IPS-18a (cell line): Measurements from ENCODE around the gene TMEM87B.

Experiments used
- H3K27ac ChIP-seq: one replicate; pipeline ENCODE4 v1.5.1; 2013; ENCODE audit warnings: low read length
- H3K27me3 ChIP-seq: one replicate; pipeline ENCODE4 v1.6.1; 2013; ENCODE audit warnings: mild to moderate bottlenecking, low read length; ENCODE audit not compliant: control insufficient read depth, insufficient read depth
- H3K36me3 ChIP-seq: one replicate; pipeline ENCODE4 v1.6.1; 2013; ENCODE audit warnings: low read depth, low read length; ENCODE audit not compliant: control insufficient read depth
- H3K4me1 ChIP-seq: one replicate; pipeline ENCODE4 v1.6.1; 2013; ENCODE audit warnings: low read depth, low read length; ENCODE audit not compliant: control insufficient read depth
- H3K4me3 ChIP-seq: one replicate; pipeline ENCODE4 v1.5.1; 2013; ENCODE audit warnings: low read length
- H3K9ac ChIP-seq: one replicate; pipeline ENCODE4 v1.6.1; 2013; ENCODE audit warnings: mild to moderate bottlenecking, low read length, moderate library complexity
- H3K9me3 ChIP-seq: one replicate; pipeline ENCODE4 v1.6.1; 2013; ENCODE audit warnings: low read depth, low read length; ENCODE audit not compliant: control insufficient read depth

TMEM87B gene, protein sequence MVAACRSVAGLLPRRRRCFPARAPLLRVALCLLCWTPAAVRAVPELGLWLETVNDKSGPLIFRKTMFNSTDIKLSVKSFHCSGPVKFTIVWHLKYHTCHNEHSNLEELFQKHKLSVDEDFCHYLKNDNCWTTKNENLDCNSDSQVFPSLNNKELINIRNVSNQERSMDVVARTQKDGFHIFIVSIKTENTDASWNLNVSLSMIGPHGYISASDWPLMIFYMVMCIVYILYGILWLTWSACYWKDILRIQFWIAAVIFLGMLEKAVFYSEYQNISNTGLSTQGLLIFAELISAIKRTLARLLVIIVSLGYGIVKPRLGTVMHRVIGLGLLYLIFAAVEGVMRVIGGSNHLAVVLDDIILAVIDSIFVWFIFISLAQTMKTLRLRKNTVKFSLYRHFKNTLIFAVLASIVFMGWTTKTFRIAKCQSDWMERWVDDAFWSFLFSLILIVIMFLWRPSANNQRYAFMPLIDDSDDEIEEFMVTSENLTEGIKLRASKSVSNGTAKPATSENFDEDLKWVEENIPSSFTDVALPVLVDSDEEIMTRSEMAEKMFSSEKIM

DNA sequence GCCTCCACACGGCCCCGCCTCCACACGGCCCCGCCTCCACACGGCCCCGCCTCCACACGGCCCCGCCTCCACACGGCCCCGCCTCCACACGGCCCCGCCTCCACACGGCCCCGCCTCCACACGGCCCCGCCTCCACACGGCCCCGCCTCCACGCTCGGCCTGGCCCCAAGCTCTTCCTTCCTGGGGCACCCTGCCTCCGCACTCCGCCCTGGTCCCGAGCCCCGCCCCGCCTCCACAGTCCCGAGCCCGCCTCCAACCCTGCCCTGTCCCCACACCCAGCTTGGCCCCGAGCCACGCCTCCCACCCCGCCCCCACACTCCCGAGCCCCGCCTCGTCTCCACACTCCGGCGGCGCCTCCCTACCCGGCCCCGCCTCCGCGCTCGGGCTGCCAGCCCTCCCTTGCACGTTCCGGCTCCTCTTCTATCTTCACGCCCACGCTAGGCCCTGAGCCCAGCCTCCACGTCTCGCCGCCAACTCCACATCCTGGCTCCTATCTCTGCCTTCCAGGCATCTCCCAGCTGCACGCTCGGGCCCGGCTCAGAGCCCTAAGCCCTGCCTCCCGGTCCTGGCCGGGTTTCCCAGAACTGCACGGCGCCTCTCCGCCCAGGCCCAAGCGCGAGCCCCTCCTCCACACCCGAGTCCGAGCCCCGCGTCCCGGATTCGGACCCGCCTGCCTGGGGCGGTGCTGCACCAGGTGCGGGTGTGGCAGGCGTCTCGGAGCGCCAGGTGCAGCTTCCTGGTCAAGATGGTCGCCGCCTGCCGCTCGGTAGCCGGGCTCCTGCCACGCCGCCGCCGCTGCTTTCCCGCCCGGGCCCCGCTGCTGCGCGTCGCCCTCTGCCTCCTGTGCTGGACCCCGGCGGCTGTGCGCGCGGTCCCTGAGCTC lies at the start of gene TMEM87B:
TMEM87B (plus strand) TSS at position 423 of the 883 bp plus-strand sequence; CDS start at position 746, 323 bp downstream.
- H3K9ac ChIP-seq = peak within 1 kb of the TSS; percentile 61
- no peak within 1 kb of the TSS for H3K27ac ChIP-seq
- peaks cover 7% of the 10 kb centered on the region for H3K27me3 ChIP-seq
- no peaks in the 10 kb centered on the region for H3K9me3 ChIP-seq
- H3K4me3 ChIP-seq = peak within 1 kb of the TSS; percentile 88
- no peaks in the 10 kb centered on the region for H3K36me3 ChIP-seq
- H3K4me1 ChIP-seq = peaks cover 9% of the 10 kb centered on the region

DNA sequence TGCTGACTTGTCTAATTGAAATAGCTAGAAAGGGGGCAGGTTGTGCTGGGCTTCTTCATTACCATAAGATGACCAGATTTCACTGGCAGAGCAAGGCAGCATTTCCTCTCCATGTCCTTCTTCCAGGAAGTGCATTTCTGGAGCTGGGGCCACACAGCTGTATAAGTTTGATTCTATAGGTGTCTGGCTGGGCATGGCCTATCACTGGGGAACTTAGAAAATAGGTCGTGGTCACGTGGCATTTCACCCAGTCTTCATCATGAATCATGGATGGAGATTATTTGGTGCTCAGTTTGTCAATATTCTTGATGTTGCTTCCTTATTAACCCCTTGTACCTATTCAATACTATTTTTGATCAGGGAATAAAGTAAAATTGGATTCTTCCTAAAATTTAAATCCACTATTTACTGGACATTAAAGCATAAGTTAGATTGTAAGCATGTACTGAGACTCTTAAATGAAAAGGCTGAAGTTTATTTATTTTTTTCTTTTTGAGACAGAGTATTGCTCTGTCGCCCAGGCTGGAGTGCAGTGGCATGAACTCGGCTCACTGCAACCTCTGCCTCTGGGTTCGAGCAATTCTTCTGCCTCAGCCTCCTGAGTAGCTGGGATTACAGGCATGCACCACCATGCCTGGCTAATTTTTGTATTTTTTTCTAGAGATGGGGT lies 49.5 kb upstream of the TMEM87B start:
- Histone ChIP-seq H3K27me3 (no peaks in the 10 kb centered on the region), H3K4me1 (no peaks in the 10 kb centered on the region), H3K36me3 (no peaks in the 10 kb centered on the region), H3K4me3 (no peak overlapping the region), H3K9me3 (no peaks in the 10 kb centered on the region), H3K27ac (no peak overlapping the region), H3K9ac (no peak overlapping the region)

DNA sequence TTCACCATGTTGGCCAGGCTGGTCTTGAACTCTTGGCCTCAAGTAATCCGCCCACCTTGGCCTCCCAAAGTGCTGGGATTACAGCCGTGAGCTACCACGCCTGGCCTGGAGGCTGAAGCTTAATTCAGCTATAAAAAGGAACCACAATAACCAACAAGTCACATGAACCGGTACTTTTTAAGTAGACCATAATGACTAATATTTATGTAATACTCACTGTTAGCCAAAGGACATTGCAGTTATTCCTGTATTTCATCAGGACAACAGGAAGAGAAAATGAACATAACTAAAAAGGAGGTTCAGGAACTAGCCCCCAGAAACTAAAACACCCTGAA lies 49.0 kb upstream of the TMEM87B start:
- Histone ChIP-seq H3K27me3 (no peaks in the 10 kb centered on the region), H3K4me1 (no peaks in the 10 kb centered on the region), H3K36me3 (no peaks in the 10 kb centered on the region), H3K27ac (no peak overlapping the region), H3K4me3 (no peak overlapping the region), H3K9ac (no peak overlapping the region), H3K9me3 (no peaks in the 10 kb centered on the region)

DNA sequence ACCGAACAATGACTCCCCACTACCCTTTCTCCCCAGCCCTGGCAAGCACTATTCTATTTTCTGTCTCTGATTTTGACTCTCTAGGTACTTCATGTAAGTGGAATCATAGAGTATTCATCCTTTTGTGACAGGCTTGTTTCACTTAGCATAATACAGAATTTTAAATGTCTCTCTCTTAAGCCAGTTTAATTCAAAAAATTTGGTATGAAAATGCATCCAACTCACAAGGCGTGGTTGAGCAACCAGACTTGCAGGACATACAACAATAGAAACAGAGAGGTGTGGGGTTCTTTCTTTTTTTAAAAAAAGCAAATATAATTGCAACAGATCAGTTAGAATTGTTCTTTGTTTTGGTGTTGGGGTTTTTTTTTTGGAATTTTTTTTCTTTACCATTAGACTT lies 47.6 kb upstream of the TMEM87B start:
- Histone ChIP-seq H3K36me3 (no peaks in the 10 kb centered on the region), H3K9me3 (no peaks in the 10 kb centered on the region), H3K4me3 (no peak overlapping the region), H3K4me1 (no peaks in the 10 kb centered on the region), H3K27ac (no peak overlapping the region), H3K9ac (no peak overlapping the region), H3K27me3 (no peaks in the 10 kb centered on the region)

DNA sequence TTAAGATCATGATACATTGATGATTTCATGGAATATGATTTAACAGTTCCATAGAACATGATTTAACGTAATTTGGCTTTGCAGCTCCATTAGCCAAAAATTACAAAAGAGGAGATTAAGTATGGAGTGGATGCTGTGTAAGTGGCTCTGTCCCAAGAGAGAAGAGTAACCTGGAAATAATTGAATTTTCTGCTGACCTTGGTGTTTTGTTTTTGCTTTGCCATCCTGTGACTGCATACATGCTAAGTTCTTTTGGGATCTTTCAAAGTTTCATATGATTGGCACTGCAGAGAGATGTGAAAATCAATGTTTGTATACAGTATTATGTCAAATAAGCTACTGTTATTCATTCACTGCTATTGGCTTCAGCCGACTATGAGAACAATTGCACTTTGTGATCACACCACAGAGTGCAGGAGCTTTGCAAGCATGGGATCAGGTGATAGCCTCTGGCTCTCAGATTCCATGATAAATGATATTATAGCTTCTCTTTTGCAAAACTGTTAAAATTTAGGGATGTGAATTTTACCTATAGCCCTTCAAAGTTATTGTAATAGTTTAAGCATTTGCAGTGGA lies 46.1 kb upstream of the TMEM87B start:
- Histone ChIP-seq H3K27me3 (no peaks in the 10 kb centered on the region), H3K9me3 (no peaks in the 10 kb centered on the region), H3K4me1 (no peaks in the 10 kb centered on the region), H3K4me3 (no peak overlapping the region), H3K27ac (no peak overlapping the region), H3K9ac (no peak overlapping the region), H3K36me3 (no peaks in the 10 kb centered on the region)

DNA sequence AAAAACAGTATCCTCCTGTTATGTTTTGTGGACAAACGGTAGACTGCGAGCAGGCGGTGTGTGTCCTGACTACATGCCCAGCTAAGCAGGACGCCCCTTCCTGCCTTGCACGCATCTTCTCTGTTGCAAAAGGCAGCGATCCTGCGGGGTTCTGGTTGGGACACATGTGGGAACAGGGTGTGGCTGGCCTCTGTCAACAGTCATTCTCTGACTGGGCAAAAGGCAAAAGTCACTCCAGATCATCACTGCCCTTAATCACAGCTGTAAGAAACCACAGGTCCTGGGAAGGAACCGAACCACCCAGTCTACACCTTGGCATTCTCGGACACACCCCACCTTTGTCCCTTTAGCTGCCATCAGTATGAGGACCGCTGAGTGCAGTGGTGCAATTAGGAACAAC lies 44.3 kb upstream of the TMEM87B start:
- no peak overlapping the region for H3K4me3 ChIP-seq
- H3K27me3 ChIP-seq = no peaks in the 10 kb centered on the region
- no peaks in the 10 kb centered on the region for H3K36me3 ChIP-seq
- H3K9me3 ChIP-seq = no peaks in the 10 kb centered on the region
- H3K27ac ChIP-seq = no peak overlapping the region
- H3K9ac ChIP-seq = no peak overlapping the region
- H3K4me1 ChIP-seq = no peaks in the 10 kb centered on the region

DNA sequence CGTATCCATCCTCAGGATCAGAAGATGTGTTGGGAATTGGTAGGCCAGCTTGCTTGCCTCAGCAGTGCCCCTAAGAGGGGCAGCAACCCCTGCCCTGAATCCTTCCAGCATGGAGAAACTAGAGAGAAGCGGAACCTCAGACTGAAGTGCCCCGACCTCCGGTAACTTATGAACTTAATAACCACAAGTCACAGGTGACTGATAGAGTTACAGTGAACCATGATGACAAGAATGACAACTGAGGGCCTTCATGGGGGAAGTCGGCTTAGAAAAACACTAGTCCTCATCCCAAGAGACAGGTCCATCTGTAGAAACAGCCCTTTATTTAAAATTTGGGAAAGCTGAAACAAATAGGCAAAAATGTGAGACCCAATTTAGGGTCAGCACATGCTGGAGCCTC lies 42.5 kb upstream of the TMEM87B start:
- no peaks in the 10 kb centered on the region for H3K36me3 ChIP-seq
- no peak overlapping the region for H3K9ac ChIP-seq
- H3K9me3 ChIP-seq = no peaks in the 10 kb centered on the region
- H3K4me1 ChIP-seq = no peaks in the 10 kb centered on the region
- no peak overlapping the region for H3K4me3 ChIP-seq
- no peaks in the 10 kb centered on the region for H3K27me3 ChIP-seq
- H3K27ac ChIP-seq = no peak overlapping the region

DNA sequence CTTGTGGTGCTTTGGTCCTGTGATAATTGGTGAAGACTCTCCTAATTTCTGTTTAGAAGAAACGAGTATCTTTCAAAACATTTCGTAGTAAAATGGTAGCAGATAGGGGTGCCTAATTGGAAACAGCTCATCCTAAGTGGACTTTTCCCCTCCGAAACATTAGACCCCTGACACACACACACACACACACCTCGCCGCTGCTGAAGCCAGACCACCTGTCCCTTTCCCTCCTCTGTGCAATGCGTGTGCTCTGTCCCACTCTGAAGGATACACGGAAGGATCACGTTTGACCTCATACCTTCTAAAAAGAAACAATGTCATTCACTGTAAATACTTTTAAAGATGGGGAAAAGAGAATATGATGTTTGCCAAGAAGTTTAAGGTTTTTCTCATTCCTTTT lies 36.2 kb upstream of the TMEM87B start:
- Histone ChIP-seq H3K27me3 (no peaks in the 10 kb centered on the region), H3K9me3 (no peaks in the 10 kb centered on the region), H3K4me3 (no peak overlapping the region), H3K4me1 (no peaks in the 10 kb centered on the region), H3K27ac (no peak overlapping the region), H3K9ac (no peak overlapping the region), H3K36me3 (no peaks in the 10 kb centered on the region)

DNA sequence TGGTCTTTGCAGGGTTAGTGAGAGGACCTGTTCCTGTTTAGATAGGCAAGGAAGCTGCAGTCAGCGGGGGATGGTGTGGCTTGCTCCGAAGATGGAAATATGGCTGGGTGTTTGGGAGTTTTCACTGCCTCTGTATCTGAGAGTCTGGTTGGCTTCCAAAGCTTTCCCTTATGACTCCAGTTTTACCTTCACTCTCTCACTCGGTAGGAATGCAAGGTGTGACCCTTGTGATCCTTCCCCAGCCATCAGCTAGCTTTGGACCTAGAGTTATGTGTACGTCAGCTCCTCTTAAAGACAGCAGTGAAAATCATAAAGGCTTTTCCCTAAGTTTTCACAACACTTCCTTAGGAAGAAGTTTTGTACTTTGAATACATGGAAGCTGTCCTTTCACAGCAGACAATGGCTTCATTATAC lies 35.5 kb upstream of the TMEM87B start:
- Histone ChIP-seq H3K27me3 (no peaks in the 10 kb centered on the region), H3K27ac (no peak overlapping the region), H3K4me3 (no peak overlapping the region), H3K36me3 (no peaks in the 10 kb centered on the region), H3K9ac (no peak overlapping the region), H3K9me3 (no peaks in the 10 kb centered on the region), H3K4me1 (no peaks in the 10 kb centered on the region)

DNA sequence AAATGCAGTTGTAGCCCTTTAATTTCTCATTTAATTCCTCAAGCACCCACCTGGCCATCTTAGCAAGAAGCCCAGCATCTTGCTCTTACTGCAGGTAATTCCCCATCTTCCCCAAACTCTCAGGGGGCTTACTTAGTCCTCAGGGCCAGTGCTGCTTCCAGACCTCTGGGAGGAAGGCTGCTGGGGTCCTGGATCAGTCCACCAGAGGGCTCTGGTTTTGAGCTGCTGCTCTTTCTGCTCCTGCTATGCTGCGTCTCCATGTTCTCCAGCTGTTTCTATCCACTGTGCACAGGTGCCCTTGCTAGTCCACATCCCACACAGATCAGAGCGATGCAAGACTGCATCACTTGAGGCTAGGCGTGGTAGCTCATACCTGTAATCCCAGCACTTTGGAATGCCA lies 34.5 kb upstream of the TMEM87B start:
- Histone ChIP-seq H3K27me3 (no peaks in the 10 kb centered on the region), H3K27ac (no peak overlapping the region)

DNA sequence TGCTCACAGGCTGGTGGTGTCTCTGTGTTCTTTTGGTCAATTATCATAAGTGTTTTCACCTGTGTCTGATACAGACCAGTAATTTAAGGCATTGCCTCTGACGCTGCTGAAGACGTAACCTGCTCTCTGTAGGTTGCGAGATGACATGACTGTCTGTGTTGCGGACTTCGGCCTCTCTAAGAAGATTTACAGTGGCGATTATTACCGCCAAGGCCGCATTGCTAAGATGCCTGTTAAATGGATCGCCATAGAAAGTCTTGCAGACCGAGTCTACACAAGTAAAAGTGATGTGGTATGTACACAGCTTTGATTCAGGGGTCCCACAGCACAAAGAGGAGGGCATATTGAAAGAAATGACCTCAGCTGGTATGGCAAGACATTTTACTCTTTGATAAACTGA lies 33.8 kb upstream of the TMEM87B start:
- no peaks in the 10 kb centered on the region for H3K9me3 ChIP-seq
- H3K4me1 ChIP-seq = no peaks in the 10 kb centered on the region
- no peak overlapping the region for H3K9ac ChIP-seq
- H3K27me3 ChIP-seq = no peaks in the 10 kb centered on the region
- no peak overlapping the region for H3K27ac ChIP-seq
- H3K4me3 ChIP-seq = no peak overlapping the region
- no peaks in the 10 kb centered on the region for H3K36me3 ChIP-seq

More for the DNA sequence above, 34.5 kb upstream of the TMEM87B start:
- Histone ChIP-seq H3K4me1 (no peaks in the 10 kb centered on the region), H3K4me3 (no peak overlapping the region), H3K36me3 (no peaks in the 10 kb centered on the region), H3K9ac (no peak overlapping the region), H3K9me3 (no peaks in the 10 kb centered on the region)
